Liver (tissue), 9 donors: Measurements from ENCODE around the gene GPR179. TPM values are rescaled to one million over a fixed set of nuclear protein-coding genes. Genes with fewer than 3 reads are reported as not detected.

ENCODE experiments used
- DNase-seq: peaks from one replicate; pipeline ENCODE4 v3.0.0-alpha.2; 2017; ENCODE audit warnings: low spot score
- H3K27ac ChIP-seq, 2 donors: one replicate each; pipeline ENCODE4 v1.7.0; 2013; ENCODE audit warnings: inconsistent platforms in 2 of 2, low read length in 2 of 2, control low read depth in 1 of 2, low read depth in 1 of 2, mild to moderate bottlenecking in 1 of 2
- H3K27me3 ChIP-seq, 4 donors: one replicate each; pipeline versions ENCODE4 v1.6.1 to v1.7.0; 2013; ENCODE audit warnings: low read length in 3 of 4, inconsistent platforms in 1 of 4, mild to moderate bottlenecking in 1 of 4, moderate library complexity in 1 of 4; ENCODE audit not compliant: control insufficient read depth in 4 of 4, insufficient read depth in 4 of 4
- H3K36me3 ChIP-seq, 4 donors: one replicate each; pipeline versions ENCODE4 v1.6.1 to v1.7.0; 2013; ENCODE audit warnings: low read length in 3 of 4, mild to moderate bottlenecking in 3 of 4, low read depth in 1 of 4, moderate library complexity in 1 of 4; ENCODE audit not compliant: control insufficient read depth in 4 of 4, insufficient read depth in 3 of 4
- H3K4me1 ChIP-seq, 4 donors: one replicate each; pipeline versions ENCODE4 v1.6.1 to v1.7.0; 2013; ENCODE audit warnings: low read length in 3 of 4, mild to moderate bottlenecking in 3 of 4, moderate library complexity in 1 of 4; ENCODE audit not compliant: control insufficient read depth in 4 of 4, insufficient read depth in 4 of 4
- H3K4me3 ChIP-seq, 3 donors: one replicate each; pipeline versions ENCODE4 v1.6.1 to v1.7.0; 2013; ENCODE audit warnings: low read length in 3 of 3, control low read depth in 1 of 3, low read depth in 1 of 3, mild to moderate bottlenecking in 1 of 3
- H3K9ac ChIP-seq, 2 donors: one replicate each; pipeline ENCODE4 v1.7.0; 2013; ENCODE audit warnings: low read length in 2 of 2, mild to moderate bottlenecking in 2 of 2, moderate library complexity in 2 of 2, control low read depth in 1 of 2, low read depth in 1 of 2
- H3K9me3 ChIP-seq, 4 donors: one replicate each; pipeline versions ENCODE4 v1.6.1 to v1.7.0; 2013; ENCODE audit warnings: low read length in 3 of 4; ENCODE audit not compliant: control insufficient read depth in 4 of 4
- ATF3 ChIP-seq: IDR thresholded peaks from 2 replicates; pipeline ENCODE4 v1.6.1; 2016; ENCODE audit warnings: antibody characterized with exemption
- CTCF ChIP-seq: fragments of 150-350 bp; IDR thresholded peaks from 2 replicates; pipeline ENCODE4 v1.5.1; 2017; ENCODE audit warnings: improper control_type of control experiment, low read depth, low read length; ENCODE audit not compliant: missing input control
- EGR1 ChIP-seq, 2 donors: IDR thresholded peaks; 2 replicates each; pipeline ENCODE4 v1.6.1; 2016 to 2018; ENCODE audit warnings: antibody characterized with exemption in 2 of 2, low read depth in 2 of 2
- FOXA1 ChIP-seq: IDR thresholded peaks from 2 replicates; pipeline ENCODE4 v1.6.1; 2016; ENCODE audit warnings: antibody characterized with exemption
- FOXA2 ChIP-seq: IDR thresholded peaks from 2 replicates; pipeline ENCODE4 v1.6.1; 2016; ENCODE audit warnings: antibody characterized with exemption
- MAX ChIP-seq: IDR thresholded peaks from 2 replicates; pipeline ENCODE4 v1.6.1; 2016; ENCODE audit warnings: antibody characterized with exemption
- NR2F2 ChIP-seq: IDR thresholded peaks from 2 replicates; pipeline ENCODE4 v1.6.1; 2016; ENCODE audit warnings: antibody characterized with exemption
- RAD21 ChIP-seq, 2 donors: IDR thresholded peaks; 2 replicates each; pipeline ENCODE4 v1.6.1; 2016; ENCODE audit warnings: antibody characterized with exemption in 2 of 2, mild to moderate bottlenecking in 2 of 2
- REST ChIP-seq: IDR thresholded peaks from 2 replicates; pipeline ENCODE4 v1.6.1; 2016; ENCODE audit warnings: antibody characterized with exemption, mild to moderate bottlenecking
- RXRA ChIP-seq, 2 donors: IDR thresholded peaks; 2 replicates each; pipeline ENCODE4 v1.6.1; 2017 to 2018; ENCODE audit warnings: antibody characterized with exemption in 2 of 2, mild to moderate bottlenecking in 1 of 2
- SP1 ChIP-seq: IDR thresholded peaks from 2 replicates; pipeline ENCODE4 v1.6.1; 2018; ENCODE audit warnings: antibody characterized with exemption, mild to moderate bottlenecking
- TAF1 ChIP-seq: conservative IDR thresholded peaks from 2 replicates; pipeline ENCODE4 v1.6.1; 2016; ENCODE audit warnings: antibody characterized with exemption, mild to moderate bottlenecking
- YY1 ChIP-seq: IDR thresholded peaks from 2 replicates; pipeline ENCODE4 v1.6.1; 2016; ENCODE audit warnings: antibody characterized with exemption, mild to moderate bottlenecking
- ZBTB33 ChIP-seq: IDR thresholded peaks from 2 replicates; pipeline ENCODE4 v1.6.1; 2016; ENCODE audit warnings: antibody characterized with exemption
- WGBS: extraction: QIAGEN DNeasy Blood & Tissue Kit; methylation state at CpG from one replicate; pipeline ENCODE4 v1.1.7; 2013; 5-methylcytosine and 5-hydroxymethylcytosine counted together
- polyA plus RNA-seq, 2 donors: library from polyadenylated mRNA; stranded (reverse) in 1 of 2; unstranded in 1 of 2; fragments of 200-250 nt in 1 of 2; fragments of >200 nt in 1 of 2; fragmentation: Nextera tagmentation in 1 of 2; extraction: Ambion mirVana in 1 of 2; gene quantifications; one replicate each; pipeline versions ENCODE4 v1.2.1 to v1.2.3, GENCODE V29; 2013 to 2015
- total RNA-seq, 2 donors: library from RNA; depleted of rRNA; stranded (reverse); fragments of >200 nt; gene quantifications; one replicate each; pipeline ENCODE4 v1.2.3, GENCODE V29; 2014
- donor health status: healthy.
- donor health status: healthy.
- donor health status: healthy.
- donor health status: healthy.
- donor health status: healthy.

GPR179 gene
- total and polyA plus RNA-seq, 4 donors, result under 0.01 to 0.05 (median 0.01) TPM; not detected in 1

- Histone ChIP-seq H3K27me3 (no peaks in the 10 kb centered on the region), H3K27ac (no peak overlapping the region), H3K9ac (no peak overlapping the region), H3K36me3 (no peaks in the 10 kb centered on the region), H3K4me1 (peaks cover 6 to 16% (median 8%) of the 10 kb centered on the region in 4 donors), H3K9me3 (no peaks in the 10 kb centered on the region), H3K4me3 (no peak overlapping the region)
- TF ChIP-seq EGR1 (IDR thresholded peaks at IDR 0.05; ENCODE audit: low read depth in 2 of 2), result no peak
- TF ChIP-seq NR2F2, result no peak
- no peak for TF ChIP-seq ATF3
- TF ChIP-seq ZBTB33, result no peak
- TF ChIP-seq MAX, result no peak
- no peak for TF ChIP-seq YY1
- TF ChIP-seq FOXA1, result no peak
- TF ChIP-seq RXRA (IDR thresholded peaks at IDR 0.05), result no peak
- TF ChIP-seq SP1, result no peak
- TF ChIP-seq TAF1, result no peak
- TF ChIP-seq FOXA2, result no peak
- TF ChIP-seq REST, result no peak
- 96% methylated on average over 2 of the region's 2 CpGs for WGBS
- DNase-seq, result no peak
Observed at GRCh38 chr17:38350035-38350434, 6.3 kb upstream of the GPR179 start.

- H3K4me3 ChIP-seq, result no peak overlapping the region
- DNase-seq, result peak; percentile 90
- no peaks in the 10 kb centered on the region for H3K36me3 ChIP-seq
- H3K27me3 ChIP-seq, result no peaks in the 10 kb centered on the region
- TF ChIP-seq RAD21 (IDR thresholded peaks at IDR 0.05) (peak; percentile 89 to 94), RXRA (IDR thresholded peaks at IDR 0.05) (peak in 1 of 2 donors; percentile 24), CTCF (peak; percentile 92), FOXA2 (peak; percentile 12), MAX (no peak)
- 16% methylated on average over 8 of the region's 8 CpGs for WGBS
- H3K27ac ChIP-seq, result no peak overlapping the region
- peaks cover 6 to 16% (median 7%) of the 10 kb centered on the region in 4 donors for H3K4me1 ChIP-seq
- H3K9ac ChIP-seq, result no peak overlapping the region
- H3K9me3 ChIP-seq, result no peaks in the 10 kb centered on the region
Observed at GRCh38 chr17:38349097-38349730, 5.5 kb upstream of the GPR179 start.
